ENCODE measurements around the gene HDAC1. TPM values are rescaled to one million over a fixed set of nuclear protein-coding genes. Genes with fewer than 3 reads are reported as not detected.

Gene HDAC1
- total and polyA plus RNA-seq, 2 of the 13 experiments (the other 11 are each of a cell fraction or from before 2014, with no cell fraction given), result 93.5 to 189 TPM

DNA sequence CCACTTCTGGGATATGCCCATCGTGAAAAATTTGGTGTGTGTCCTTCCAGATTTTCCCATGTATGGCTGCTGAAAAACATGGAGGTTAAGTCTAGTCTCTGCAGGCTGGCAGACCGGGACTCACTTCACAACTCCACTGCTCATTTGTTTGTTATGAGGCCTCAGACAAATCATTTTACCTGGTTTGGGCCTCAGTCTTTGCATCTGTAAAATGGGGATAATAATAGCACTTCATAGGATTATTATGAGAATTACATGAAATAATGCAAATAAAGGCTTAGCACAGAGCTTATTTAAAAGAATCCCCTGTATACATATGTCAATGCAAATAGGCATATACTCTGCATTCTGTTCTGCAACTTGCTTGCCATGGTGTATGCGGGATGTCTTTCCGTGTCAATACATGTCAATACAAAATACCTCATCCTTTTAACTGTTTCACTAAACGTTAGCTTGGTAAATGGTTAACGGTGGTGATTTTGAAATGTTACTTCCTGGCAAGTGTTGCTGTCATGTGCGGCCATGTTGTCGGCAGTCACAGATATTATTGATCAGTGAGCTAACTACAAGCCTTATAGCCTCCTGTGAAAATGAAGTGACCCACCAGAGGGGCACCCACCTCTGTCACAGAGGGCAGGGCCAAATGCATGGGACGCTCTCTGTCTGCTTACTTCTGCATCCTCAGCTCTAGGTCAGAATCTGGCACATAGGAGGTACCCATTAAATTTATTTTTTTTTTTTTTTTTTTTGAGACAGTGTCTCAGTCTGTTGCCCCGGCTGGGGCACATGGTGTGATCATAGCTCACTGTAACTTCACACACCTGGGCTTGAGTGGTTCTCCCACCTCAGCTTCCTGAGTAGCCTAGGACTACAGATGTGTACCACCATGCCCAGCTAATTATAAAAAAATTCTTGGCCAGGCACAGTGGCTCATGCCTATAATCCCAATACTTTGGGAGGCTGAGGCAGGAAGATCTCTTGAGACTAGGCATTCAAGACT, 36.5 kb upstream of the HDAC1 start (continued):
- TF ChIP-seq, protein P1, sequence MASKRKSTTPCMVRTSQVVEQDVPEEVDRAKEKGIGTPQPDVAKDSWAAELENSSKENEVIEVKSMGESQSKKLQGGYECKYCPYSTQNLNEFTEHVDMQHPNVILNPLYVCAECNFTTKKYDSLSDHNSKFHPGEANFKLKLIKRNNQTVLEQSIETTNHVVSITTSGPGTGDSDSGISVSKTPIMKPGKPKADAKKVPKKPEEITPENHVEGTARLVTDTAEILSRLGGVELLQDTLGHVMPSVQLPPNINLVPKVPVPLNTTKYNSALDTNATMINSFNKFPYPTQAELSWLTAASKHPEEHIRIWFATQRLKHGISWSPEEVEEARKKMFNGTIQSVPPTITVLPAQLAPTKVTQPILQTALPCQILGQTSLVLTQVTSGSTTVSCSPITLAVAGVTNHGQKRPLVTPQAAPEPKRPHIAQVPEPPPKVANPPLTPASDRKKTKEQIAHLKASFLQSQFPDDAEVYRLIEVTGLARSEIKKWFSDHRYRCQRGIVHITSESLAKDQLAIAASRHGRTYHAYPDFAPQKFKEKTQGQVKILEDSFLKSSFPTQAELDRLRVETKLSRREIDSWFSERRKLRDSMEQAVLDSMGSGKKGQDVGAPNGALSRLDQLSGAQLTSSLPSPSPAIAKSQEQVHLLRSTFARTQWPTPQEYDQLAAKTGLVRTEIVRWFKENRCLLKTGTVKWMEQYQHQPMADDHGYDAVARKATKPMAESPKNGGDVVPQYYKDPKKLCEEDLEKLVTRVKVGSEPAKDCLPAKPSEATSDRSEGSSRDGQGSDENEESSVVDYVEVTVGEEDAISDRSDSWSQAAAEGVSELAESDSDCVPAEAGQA (IDR thresholded peaks at IDR 0.05; ENCODE audit: low read depth), result peak; percentile 80
- TF ChIP-seq, protein P1 (CRISPR knock-in tag; IDR thresholded peaks at IDR 0.05; ENCODE audit: borderline replicate concordance), result no peak
- TF ChIP-seq ZBTB38 (CRISPR knock-in tag; IDR thresholded peaks at IDR 0.05) (0 out of 2 replicates have a peak, but pooled peaks have one; percentile 23), SOX13 (IDR thresholded peaks at IDR 0.05) (no peak), SOX13 (CRISPR knock-in tag; conservative IDR thresholded peaks at IDR 0.05 in 1 of 2, IDR thresholded peaks at IDR 0.05 in 1 of 2) (peak in 1 of 2 experiments; percentile 36; a peak in 1 of 4 replicates), MIER3 (CRISPR knock-in tag; IDR thresholded peaks at IDR 0.05; ENCODE audit: borderline replicate concordance) (peak; percentile 73; the same call in 1 of the 2 replicates), PLRG1 (conservative IDR thresholded peaks at IDR 0.05) (no peak), CREM (IDR thresholded peaks at IDR 0.05) (0 out of 2 replicates have a peak, but pooled peaks have one; percentile 19), CREM (CRISPR knock-in tag; IDR thresholded peaks at IDR 0.05) (no peak), HOXA3 (CRISPR knock-in tag; IDR thresholded peaks at IDR 0.05) (peak; percentile 87), RCOR2 (CRISPR knock-in tag; IDR thresholded peaks at IDR 0.05) (peak; percentile 54; the same call in 1 of the 2 replicates), NFKBIZ (CRISPR knock-in tag; IDR thresholded peaks at IDR 0.05) (0 out of 2 replicates have a peak, but pooled peaks have one; percentile 48), ERF (CRISPR knock-in tag; IDR thresholded peaks at IDR 0.05) (peak; percentile 24; the same call in 1 of the 2 replicates), MEF2D (CRISPR knock-in tag; IDR thresholded peaks at IDR 0.05) (0 out of 2 replicates have a peak, but pooled peaks have one; percentile 22), ZNF263 (CRISPR knock-in tag; IDR thresholded peaks at IDR 0.05) (no peak)
- TF ChIP-seq, protein P2, sequence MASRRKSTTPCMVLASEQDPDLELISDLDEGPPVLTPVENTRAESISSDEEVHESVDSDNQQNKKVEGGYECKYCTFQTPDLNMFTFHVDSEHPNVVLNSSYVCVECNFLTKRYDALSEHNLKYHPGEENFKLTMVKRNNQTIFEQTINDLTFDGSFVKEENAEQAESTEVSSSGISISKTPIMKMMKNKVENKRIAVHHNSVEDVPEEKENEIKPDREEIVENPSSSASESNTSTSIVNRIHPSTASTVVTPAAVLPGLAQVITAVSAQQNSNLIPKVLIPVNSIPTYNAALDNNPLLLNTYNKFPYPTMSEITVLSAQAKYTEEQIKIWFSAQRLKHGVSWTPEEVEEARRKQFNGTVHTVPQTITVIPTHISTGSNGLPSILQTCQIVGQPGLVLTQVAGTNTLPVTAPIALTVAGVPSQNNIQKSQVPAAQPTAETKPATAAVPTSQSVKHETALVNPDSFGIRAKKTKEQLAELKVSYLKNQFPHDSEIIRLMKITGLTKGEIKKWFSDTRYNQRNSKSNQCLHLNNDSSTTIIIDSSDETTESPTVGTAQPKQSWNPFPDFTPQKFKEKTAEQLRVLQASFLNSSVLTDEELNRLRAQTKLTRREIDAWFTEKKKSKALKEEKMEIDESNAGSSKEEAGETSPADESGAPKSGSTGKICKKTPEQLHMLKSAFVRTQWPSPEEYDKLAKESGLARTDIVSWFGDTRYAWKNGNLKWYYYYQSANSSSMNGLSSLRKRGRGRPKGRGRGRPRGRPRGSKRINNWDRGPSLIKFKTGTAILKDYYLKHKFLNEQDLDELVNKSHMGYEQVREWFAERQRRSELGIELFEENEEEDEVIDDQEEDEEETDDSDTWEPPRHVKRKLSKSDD (CRISPR knock-in tag; IDR thresholded peaks at IDR 0.05; ENCODE audit: low read depth), result peak; percentile 64; the same call in 1 of the 2 replicates
- TF ChIP-seq, protein P3, sequence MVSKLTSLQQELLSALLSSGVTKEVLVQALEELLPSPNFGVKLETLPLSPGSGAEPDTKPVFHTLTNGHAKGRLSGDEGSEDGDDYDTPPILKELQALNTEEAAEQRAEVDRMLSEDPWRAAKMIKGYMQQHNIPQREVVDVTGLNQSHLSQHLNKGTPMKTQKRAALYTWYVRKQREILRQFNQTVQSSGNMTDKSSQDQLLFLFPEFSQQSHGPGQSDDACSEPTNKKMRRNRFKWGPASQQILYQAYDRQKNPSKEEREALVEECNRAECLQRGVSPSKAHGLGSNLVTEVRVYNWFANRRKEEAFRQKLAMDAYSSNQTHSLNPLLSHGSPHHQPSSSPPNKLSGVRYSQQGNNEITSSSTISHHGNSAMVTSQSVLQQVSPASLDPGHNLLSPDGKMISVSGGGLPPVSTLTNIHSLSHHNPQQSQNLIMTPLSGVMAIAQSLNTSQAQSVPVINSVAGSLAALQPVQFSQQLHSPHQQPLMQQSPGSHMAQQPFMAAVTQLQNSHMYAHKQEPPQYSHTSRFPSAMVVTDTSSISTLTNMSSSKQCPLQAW (CRISPR knock-in tag; IDR thresholded peaks at IDR 0.05), result peak; percentile 77

Measured in HepG2 (cell line).